ENCODE data around the gene ABCC10. TPM values are rescaled to one million over a fixed set of nuclear protein-coding genes. Genes with fewer than 3 reads are reported as not detected.

The ABCC10 gene
- total and polyA plus RNA-seq, 10 of the 15 experiments (the other 5 are each of a cell fraction or from before 2014, with no cell fraction given), result 0.80 to 18.2 (median 6.4) TPM

DNA sequence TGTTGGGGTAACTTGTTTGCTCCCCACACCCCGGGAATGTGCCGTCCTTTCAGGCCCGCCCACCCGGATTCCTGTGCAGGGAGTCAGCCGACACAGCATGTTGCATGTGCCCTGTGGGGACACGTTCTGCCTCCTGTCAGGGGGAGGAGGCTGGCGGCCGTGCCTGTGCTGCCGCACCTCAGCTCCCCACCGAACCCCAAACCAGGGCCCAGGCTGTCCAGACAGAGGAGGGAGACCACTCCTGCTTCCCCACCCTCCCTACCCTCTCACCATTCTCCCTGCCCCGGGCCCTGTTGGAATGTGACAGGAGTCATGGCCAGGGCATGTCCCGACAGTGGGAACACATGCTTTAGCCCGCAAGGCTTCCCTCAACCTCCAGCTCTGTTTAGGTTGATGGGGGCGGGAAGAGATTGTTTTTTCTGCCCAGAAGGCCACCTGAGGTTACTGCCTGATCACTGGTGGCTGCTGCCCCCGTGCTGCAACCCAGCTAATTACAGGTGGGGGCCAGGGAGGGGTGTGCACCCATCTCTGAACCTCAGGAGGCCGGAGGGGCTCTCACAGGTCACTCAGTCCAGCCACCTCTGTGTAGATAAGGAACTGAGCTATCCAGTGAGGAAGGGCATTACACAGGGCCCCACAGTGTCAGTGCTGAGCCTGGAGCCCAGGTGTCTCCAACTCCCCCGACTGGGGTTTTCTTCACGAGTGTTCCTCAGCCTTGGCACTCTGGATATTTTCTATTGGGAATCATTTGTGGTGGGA lies 69.2 kb downstream of the ABCC10 start:
- ChIA-PET POLR2A (interaction anchor here (0.6 to 1.0 kb wide), 3 partner anchors 20 to 98 kb away, joined by 3 to 6 read pairs (median 3); no protein-coding TSS in a partner anchor), RAD21 (ENCODE audit: unreplicated experiment) (interaction anchor here (1.1 to 1.7 kb wide), 2 partner anchors 9 to 233 kb away, joined by 3 to 8 read pairs; no protein-coding TSS in a partner anchor), CTCF (interaction anchor here (0.9 to 7.6 kb wide), 8 partner anchors 10 to 141 kb away, joined by 3 to 70 read pairs (median 4); partner anchors contain the start of gene LRRC73), SMC1A (ENCODE audit: uncharacterized antibody, unreplicated experiment) (interaction anchor here (1.3 kb wide), 1 partner anchor 38 kb away, joined by 5 read pairs; no protein-coding TSS in a partner anchor)
- Histone ChIP-seq H3K27ac (ENCODE audit: control insufficient read depth, insufficient read depth) (no peak overlapping the region), H3K4me3 (no peak overlapping the region), H3K4me2 (ENCODE audit: control insufficient read depth, insufficient read depth) (no peak overlapping the region), H3K27me3 (replicated peaks in 1 of 2; ENCODE audit: control insufficient read depth in 2 of 2, insufficient read depth in 2 of 2, low read length in 1 of 2) (no peaks in the 10 kb centered on the region), H3K9ac (ENCODE audit: control insufficient read depth, insufficient read depth, low read length) (no peak overlapping the region), H2AFZ (ENCODE audit: control insufficient read depth, low read depth, low read length) (no peak overlapping the region), H3K79me2 (ENCODE audit: control insufficient read depth, insufficient read depth, low read length) (no peaks in the 10 kb centered on the region), H3K36me3 (ENCODE audit: control insufficient read depth in 2 of 2, insufficient read depth in 2 of 2, low read length in 1 of 2) (peaks cover 7 to 10% of the 10 kb centered on the region in 2 experiments; a peak in 3 of 4 replicates), H3K9me3 (replicated peaks; ENCODE audit: control insufficient read depth, insufficient read depth, low read length) (no peaks in the 10 kb centered on the region), H3K4me1 (ENCODE audit: control insufficient read depth, insufficient read depth, low read length) (no peaks in the 10 kb centered on the region), H4K20me1 (ENCODE audit: control insufficient read depth, insufficient read depth) (no peaks in the 10 kb centered on the region; the same call in 1 of the 2 replicates)
- TF ChIP-seq NFIC (IDR thresholded peaks at IDR 0.05; ENCODE audit: low read depth, low read length) (no peak), TAF1 (IDR thresholded peaks at IDR 0.05; ENCODE audit: borderline replicate concordance, low read depth, low read length) (no peak), ZNF24 (IDR thresholded peaks at IDR 0.05) (no peak), RAD21 (IDR thresholded peaks at IDR 0.05; ENCODE audit: insufficient read depth, low read depth, low read length) (peak; percentile 60), ETV6 (conservative IDR thresholded peaks at IDR 0.05 in 1 of 2, IDR thresholded peaks at IDR 0.05 in 1 of 2; ENCODE audit: borderline replicate concordance in 1 of 2, low read depth in 1 of 2) (no peak), SMC3 (IDR thresholded peaks at IDR 0.05; ENCODE audit: borderline replicate concordance, low read length) (0 out of 2 replicates have a peak, but pooled peaks have one; percentile 20), STAT3 (IDR thresholded peaks at IDR 0.05; ENCODE audit: low read depth, low read length) (no peak)
- TF ChIP-seq, protein P1, sequence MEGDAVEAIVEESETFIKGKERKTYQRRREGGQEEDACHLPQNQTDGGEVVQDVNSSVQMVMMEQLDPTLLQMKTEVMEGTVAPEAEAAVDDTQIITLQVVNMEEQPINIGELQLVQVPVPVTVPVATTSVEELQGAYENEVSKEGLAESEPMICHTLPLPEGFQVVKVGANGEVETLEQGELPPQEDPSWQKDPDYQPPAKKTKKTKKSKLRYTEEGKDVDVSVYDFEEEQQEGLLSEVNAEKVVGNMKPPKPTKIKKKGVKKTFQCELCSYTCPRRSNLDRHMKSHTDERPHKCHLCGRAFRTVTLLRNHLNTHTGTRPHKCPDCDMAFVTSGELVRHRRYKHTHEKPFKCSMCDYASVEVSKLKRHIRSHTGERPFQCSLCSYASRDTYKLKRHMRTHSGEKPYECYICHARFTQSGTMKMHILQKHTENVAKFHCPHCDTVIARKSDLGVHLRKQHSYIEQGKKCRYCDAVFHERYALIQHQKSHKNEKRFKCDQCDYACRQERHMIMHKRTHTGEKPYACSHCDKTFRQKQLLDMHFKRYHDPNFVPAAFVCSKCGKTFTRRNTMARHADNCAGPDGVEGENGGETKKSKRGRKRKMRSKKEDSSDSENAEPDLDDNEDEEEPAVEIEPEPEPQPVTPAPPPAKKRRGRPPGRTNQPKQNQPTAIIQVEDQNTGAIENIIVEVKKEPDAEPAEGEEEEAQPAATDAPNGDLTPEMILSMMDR (IDR thresholded peaks at IDR 0.05 in 2 of 3, conservative IDR thresholded peaks at IDR 0.05 in 1 of 3; ENCODE audit: control insufficient read depth in 2 of 3, extremely low read depth in 1 of 3, insufficient read depth in 1 of 3, low read depth in 3 of 3, low read length in 3 of 3), result peak; percentile 53 to 56 (median 55)
- TF ChIP-seq, protein P2, sequence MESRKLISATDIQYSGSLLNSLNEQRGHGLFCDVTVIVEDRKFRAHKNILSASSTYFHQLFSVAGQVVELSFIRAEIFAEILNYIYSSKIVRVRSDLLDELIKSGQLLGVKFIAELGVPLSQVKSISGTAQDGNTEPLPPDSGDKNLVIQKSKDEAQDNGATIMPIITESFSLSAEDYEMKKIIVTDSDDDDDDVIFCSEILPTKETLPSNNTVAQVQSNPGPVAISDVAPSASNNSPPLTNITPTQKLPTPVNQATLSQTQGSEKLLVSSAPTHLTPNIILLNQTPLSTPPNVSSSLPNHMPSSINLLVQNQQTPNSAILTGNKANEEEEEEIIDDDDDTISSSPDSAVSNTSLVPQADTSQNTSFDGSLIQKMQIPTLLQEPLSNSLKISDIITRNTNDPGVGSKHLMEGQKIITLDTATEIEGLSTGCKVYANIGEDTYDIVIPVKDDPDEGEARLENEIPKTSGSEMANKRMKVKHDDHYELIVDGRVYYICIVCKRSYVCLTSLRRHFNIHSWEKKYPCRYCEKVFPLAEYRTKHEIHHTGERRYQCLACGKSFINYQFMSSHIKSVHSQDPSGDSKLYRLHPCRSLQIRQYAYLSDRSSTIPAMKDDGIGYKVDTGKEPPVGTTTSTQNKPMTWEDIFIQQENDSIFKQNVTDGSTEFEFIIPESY (IDR thresholded peaks at IDR 0.05), result no peak
- in situ Hi-C loops (cut with MboI) (no loop called here), intact Hi-C loops (cut with micrococcal nuclease; ENCODE audit: unreplicated experiment) (loop anchor here (1.0 kb wide), 1 partner anchor 233 kb away; no protein-coding TSS in a partner anchor)
- DNase-seq (ENCODE audit: low read depth, low spot score) (no peak), FAIRE-seq (no peak), ATAC-seq (peak; percentile 77)
- no TSS peak for BruUV-seq (replicated peaks)
- WGBS (ENCODE audit: insufficient coverage, insufficient replicate concordance, low lambda C conversion rate, missing lambda C conversion rate), result 79% methylated on average over 18 of the region's 18 CpGs

Data from GM12878 (cell line).